Measurements from ENCODE around the gene TNN.
"Not testable (repeated sequence)": the region's sequence is repeated elsewhere in the genome, so short reads cannot be mapped to it uniquely, and the experiment has no call there.

The TNN gene

GRCh38 chr1:175067362-175068106, at the start of gene TNN:
Gene TNN (plus strand): TSS chr1:175067833. CDS start chr1:175077419, 9,586 bp downstream.
- no peak for DNase-seq

DNA sequence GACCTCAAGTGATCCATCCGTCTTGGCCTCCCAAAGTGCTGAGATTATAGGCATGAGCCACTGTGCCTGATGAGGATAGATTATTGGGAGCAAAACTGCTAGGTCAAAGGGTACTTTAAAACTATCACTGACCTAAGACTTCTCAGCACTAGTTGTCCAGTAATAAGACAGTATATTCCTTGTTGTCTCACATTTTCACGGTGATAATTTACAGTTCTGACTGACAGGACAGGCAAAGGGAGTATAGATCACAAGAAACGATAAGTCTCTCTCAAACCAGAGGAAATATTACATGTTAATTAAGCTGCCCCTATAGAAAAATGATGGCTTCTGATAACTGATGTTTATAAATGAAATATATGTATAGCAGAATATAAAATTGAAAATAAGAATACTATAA, 48.1 kb upstream of the TNN start:
- no peak for DNase-seq

DNA sequence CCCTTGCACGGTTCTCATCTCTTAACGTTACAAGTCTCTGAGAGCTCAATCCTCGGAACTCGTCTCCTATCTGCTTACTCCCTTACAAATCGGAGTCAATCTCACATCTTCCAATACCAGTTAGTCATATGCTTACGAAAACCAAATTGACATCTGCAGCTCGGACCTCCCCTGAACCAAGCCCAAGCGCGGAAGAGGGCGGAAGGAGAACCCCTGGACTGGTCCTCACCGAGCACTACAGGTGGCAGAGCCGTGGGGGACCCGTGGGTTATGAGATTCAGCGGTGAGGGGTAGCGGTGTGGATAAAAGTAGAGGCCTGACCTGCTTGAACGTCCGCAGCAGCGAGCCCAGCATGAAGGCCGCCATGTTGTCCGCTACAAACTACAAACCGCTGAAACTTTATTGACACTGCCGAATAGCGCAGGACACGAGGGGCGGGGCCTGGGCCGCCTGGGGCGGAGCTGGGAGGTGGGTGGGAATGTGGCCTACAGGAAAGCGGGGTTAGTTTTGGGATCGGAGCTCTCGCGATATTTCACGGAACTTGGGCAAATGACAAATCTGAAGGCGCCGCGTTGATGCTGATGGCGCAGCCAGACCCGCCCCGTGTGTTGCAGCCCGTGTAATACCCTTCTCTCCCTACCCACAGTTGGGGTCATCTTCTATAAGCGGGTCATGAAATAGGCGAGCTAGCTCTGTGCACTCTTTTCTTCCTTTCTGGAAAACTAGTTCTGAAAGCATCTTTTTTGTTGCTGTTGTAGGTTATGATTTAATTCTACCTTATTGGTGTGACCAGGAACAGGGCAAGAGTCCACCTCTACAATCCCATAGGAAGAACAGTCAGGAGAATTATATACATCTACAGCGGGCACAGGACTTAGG, 44.4 kb upstream of the TNN start, which contains the start of gene MRPS14:
Gene MRPS14, minus strand, starts transcription at position 383 of the 879 bp plus-strand sequence. Its CDS starts 17 bp downstream, at position 366.
- DNase-seq, result peak; percentile 98

- DNase-seq, result not testable (repeated sequence)
These were observed 43.8 kb upstream of the TNN start for GRCh38 chr1:175023922-175024242.

DNA sequence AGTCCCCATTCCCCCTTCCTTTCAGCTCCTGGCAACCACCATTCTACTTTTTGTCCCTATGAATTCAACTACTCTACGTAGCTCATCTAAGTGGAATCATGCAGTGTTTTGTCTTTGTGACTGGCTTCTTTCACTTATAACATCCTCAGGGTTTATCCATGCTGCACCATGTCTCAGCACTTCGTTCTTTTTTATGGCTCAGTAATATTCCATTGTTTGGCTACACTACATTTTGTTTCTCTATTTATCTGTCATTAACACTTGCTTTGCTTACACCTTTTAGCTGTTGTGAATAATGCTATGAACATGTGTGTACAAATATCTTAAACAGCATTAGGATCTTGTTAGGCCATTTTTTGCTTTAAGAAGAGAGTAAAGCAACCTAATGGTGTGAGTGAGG, 42.9 kb upstream of the TNN start:
- no peak for DNase-seq

GRCh38 chr1:175033953-175034352, 33.7 kb upstream of the TNN start:
- no peak for DNase-seq

DNA sequence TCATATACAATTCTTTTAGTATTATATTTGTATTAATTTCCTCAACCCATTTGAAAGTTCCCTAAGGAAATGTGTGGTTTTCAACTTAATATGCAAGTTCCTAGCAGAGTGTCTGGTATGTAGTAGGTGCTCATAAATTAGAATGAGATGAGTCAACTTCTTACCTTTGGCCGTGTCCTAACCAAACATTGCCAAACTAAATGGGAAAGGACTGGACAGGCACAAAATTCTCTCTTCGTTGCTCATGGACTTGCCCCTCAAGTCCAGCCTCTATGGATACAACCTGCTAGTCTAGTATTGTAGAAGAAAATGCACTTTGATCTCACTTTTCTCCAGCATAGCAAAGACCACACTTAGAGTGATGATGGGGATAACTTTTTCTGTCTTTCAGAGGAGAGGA, 32.9 kb upstream of the TNN start:
- DNase-seq, result no peak

DNA sequence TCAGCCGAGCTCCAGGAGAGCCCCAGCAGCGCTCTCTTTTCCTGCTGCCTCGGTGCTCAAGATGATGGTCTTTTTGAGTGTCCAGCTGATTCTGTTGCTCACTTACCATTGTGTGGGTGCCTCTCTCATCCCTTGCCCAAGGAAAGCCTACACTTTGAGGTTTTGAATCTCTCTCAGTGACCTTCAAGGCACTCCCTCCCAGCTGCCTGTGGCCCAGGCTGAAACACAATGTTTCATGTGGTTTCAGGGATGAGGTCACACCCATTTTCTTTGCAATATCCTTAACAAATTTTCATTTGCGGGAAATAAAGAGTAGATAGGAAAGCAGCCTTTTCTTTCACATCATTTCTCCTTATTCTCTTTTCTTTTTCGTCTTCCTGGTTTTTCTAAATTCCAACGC, 31.8 kb upstream of the TNN start:
- no peak for DNase-seq

DNA sequence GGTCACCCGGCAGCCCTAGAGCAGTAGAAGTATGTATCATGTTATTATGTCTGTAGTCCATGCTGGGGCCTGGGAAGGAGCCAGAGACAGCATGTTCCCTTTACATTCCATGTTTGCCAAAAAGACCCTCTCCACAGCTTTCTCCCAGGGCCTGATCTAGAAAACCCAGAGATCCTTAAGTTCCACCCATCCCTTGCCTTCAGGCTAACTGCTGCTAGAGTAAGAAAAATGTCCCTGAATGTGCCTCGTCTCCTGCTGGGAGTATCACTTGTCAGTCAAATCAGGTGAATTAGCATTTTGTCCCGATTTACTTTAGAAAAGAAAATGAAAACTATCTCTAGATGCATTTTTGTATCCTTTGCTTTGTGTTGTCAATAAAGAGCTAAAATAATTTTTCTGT, 31.2 kb upstream of the TNN start:
- no peak for DNase-seq

GRCh38 chr1:175037416-175037815, 30.2 kb upstream of the TNN start:
- DNase-seq, result no peak

- no peak for DNase-seq
These were observed 27.2 kb upstream of the TNN start for GRCh38 chr1:175040324-175040879.

DNA sequence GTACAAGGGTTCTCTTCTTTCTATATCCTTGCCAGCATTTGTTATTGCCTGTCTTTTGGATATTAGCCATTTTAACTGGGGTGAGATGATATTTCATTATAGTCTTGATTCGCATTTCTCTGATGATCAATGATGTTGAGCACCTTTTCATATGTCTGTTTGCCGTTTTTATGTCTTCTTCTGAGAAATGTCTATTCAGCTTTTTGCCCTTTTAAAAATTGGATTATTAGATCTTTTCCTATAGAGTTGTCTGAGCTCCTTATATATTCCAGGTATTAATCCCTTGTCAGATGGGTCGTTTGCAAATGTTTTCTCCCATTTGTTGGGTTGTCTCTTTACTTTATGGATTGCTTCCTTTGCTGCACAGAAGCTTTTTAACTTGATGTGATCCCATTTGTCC, 25.0 kb upstream of the TNN start:
- DNase-seq, result no peak

DNA sequence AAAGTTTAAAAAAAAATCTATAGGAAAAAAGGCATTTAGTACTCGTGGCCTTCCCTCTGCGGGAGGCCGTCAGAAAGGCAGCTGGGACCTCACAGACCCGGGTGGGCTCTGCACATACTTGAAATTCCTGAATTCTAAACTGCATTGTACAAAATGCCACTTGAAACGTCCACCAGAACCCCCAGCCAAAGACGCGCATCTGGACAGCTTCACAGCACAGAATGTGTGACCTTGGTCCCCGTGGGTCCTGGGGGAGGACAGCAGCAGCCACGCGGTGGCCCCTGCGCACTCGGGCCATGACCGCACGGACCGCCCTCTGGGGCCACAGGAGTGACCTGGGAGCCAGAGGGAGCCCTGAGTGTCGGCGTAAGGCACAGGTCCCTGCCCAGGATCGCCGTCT, 23.8 kb upstream of the TNN start:
- no peak for DNase-seq

DNA sequence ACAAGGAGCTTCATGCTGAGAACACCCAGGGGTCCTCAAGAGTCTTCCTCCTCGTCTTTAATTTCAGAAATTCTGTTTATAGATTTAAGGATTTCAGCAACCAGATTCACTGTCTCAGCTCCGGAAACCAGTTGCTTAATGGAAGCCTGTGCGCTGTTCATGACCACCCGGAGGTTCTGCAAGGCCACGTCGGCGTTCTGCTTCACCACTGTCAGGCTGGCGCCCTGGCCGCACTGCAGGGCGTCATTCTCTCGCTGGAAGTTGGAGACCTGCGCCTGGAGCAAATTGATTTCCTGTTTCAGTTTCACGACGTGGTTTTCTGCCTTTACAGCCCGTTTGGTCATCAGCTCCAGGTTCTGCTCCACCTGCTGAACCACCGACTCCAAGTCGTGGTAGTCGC, 23.0 kb upstream of the TNN start:
- not testable (repeated sequence) for DNase-seq

GRCh38 chr1:175045097-175045496, 22.5 kb upstream of the TNN start:
- DNase-seq, result no peak

GRCh38 chr1:175045519-175045918, 22.1 kb upstream of the TNN start:
- DNase-seq, result no peak

GRCh38 chr1:175050992-175051391, 16.6 kb upstream of the TNN start:
- no peak for DNase-seq

- no peak for DNase-seq
These were observed 12.9 kb upstream of the TNN start for GRCh38 chr1:175054736-175055135.

- DNase-seq, result no peak
These were observed 5.3 kb upstream of the TNN start for GRCh38 chr1:175062339-175062738.

DNA sequence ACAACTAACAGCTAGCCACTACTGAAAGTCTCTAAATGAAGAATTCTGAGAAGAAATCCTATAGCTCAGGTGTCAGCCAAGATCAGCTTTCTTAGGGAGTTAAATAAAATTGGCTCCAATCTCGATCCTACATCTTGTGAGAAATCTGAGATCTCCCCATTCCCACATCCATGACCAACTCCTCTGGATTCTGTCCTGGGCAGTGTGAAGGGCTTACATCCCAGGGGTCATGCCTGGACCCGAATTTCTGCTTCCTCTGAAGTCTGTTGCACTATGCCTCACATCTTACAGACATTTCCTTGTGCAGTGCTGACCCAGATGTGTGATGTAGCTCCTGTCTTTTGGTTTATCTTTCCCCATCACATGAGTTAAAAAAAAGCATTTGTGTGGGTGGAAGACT, 4.8 kb upstream of the TNN start:
- no peak for DNase-seq

DNA sequence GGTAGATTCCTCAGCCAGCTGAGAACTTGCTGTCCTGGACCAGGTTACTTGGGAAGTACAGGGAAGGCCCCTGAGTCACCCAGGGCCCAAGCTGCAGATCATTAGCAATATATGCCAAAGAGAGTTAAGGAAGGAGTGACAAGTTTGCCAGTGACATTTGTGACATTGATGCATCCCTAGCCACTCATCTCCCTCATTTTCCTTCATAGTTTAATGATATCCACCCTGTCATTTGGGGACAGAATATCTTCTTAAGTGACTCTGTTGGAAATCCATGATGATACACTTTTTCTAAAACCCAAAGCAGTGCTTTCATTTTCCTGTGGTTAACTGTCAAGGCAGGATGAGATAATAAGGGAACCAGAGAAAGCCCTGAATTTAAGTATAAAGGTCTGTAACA, 3.2 kb downstream of the TNN start:
- DNase-seq, result no peak

DNA sequence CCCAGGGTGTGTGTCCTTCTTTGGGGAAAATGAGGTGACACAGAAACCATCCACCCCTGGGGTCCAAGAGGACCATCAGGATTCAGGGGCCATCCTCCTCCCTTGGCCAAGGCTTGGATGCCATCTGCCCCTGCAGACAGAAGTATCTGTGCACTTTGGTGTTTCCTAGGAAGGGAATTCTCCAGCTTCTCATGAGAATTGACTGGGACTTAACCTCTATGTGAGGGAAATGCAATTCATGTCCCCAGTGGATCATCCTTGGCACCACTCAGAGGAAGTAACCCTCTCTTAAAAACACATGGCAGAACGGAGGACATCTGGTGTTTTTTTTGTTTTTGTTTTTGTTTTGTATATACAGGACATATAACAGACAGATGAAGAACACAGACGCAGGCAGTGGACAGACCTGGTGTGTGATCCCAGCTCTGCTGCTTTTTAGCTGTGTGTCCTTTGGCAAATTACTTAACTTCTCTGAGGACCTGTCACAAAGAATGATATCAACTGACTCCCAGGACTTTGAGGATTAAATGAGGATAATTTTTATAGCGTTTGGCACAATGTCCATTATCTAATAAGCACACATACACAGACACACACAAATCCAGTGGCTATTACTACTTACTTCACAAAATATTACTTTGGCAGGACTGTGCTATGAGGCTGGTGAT, 3.8 kb downstream of the TNN start:
- DNase-seq, result no peak
